Fibroblast of peridontal ligament (primary cell): ENCODE measurements around the gene PPP2R5B.

Experiments
- DNase-seq: peaks from one replicate; pipeline ENCODE4 v3.0.0-alpha.2; 2010; ENCODE audit errors: extremely low read depth

The PPP2R5B gene

GRCh38 chr11:64908766-64909165 lies 15.7 kb upstream of the PPP2R5B start:
- DNase-seq = no peak

GRCh38 chr11:64909653-64910343 lies 14.7 kb upstream of the PPP2R5B start:
- DNase-seq = no peak

- DNase-seq = no peak
Observed at GRCh38 chr11:64910451-64911093, 13.9 kb upstream of the PPP2R5B start.

GRCh38 chr11:64911142-64911541 lies 13.3 kb upstream of the PPP2R5B start:
- DNase-seq = no peak

- DNase-seq = no peak
Observed at GRCh38 chr11:64911689-64912088, 12.8 kb upstream of the PPP2R5B start.

DNA sequence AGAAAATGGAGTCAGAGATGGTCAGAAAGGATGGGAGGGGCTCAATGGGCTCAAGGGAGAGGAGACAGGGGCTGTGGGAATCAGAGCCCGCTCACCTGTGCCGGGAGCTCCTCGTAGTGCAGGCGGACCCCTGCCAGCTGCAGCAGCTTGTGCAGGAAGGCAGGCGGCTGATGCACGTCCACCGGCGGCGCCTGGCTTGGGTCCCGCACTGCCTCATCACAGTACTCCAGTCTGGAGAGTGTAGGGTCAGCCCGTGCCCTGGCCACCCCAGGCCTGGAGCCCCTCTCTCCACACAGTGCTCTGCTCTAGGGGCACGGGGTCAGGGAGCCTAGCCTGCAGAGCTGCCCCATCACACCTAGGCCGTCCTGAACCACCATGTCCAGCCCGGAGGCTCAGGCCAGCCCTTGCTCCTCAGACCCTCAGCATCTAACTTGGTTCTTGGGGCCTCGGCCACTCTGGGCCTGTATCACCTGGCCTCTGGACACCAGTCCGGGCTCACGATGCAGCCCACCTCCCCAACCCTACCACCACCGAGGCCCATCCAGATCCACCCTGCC lies 11.2 kb upstream of the PPP2R5B start:
- DNase-seq = no peak

DNA sequence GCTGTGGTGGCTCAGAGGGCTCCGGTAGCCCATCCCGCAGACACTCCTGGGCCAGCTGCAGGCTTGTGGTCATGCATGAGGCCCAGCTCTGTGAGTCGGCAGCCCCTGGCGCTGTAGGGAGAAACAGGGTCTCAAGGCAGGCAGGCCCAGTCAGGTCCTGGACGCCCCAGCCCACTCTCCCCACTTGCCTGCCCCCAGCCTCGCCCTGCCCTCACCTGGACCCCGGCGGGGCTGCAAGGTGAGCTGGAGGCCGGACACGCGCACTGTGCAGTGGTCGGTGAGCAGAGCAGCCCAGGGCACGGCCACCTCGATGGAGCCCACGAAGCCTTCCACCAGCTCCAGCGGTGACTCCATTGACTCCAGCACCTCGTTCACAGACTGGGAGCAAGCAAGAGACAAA lies 10.4 kb upstream of the PPP2R5B start:
- no peak for DNase-seq

- DNase-seq = no peak
Observed at GRCh38 chr11:64915376-64915887, 9.1 kb upstream of the PPP2R5B start.

DNA sequence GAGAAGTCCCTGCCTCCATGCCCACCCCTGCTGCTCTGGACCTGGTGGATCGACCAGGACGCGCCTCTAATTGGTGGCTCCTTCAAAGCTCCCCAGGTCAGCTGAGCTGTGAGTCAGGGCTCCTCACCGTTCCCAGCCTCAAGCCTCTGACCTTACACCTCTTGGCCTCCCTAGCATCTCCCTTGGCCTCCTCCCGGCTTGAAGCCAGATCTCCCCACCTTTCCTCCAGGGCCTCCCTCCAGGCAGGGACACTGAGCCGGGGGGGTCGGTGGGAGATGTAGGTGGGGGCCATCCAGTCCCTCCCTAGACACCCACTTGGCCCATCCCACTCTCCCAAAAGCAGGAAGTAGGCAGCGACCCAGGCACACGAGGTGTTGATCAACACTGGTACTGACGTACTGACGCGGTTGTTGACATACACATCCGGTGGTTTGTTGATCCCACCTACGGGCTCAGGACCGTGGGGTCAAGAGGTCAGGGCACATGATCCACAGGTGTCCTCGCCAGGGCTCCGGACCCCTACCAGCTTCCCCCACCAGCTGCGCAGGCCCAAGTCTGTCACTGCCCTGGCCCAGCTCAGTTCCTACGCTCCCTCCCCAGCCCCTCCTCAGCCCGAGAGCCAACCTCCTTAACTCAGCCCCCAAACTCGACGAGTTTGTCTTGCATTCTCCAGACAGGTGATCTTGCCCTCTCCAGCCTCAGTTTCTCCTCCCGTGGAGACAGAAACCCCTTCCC lies 8.3 kb upstream of the PPP2R5B start:
- peak; percentile 35 for DNase-seq

- DNase-seq = peak; percentile 99
Observed at GRCh38 chr11:64916775-64917662, 7.5 kb upstream of the PPP2R5B start, which contains the start of gene ATG2A. TSS of gene ATG2A (minus strand) at chr11:64917209. CDS start at chr11:64917135, 74 bp downstream.

- no peak for DNase-seq
Observed at GRCh38 chr11:64917663-64917995, 6.9 kb upstream of the PPP2R5B start.

DNA sequence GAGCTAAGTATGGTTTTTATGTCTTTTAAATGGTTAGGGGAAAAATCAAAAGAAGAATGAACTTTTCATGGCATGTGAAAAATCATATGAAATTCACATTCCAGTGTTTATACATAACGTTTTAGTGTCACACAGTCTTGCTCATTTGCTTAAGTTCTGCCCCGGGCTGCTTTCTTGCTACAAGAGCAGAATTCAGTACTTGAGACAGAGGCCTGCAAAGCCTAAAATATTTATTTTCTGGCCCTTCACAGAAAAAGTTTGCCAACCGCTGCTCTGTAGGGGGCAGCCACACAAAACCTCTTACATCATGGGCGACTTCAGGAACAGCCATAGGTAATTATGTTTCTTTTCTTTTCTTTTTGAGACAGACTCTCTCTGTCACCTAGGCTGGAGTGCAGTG lies 6.5 kb upstream of the PPP2R5B start:
- peak; percentile 76 for DNase-seq

DNA sequence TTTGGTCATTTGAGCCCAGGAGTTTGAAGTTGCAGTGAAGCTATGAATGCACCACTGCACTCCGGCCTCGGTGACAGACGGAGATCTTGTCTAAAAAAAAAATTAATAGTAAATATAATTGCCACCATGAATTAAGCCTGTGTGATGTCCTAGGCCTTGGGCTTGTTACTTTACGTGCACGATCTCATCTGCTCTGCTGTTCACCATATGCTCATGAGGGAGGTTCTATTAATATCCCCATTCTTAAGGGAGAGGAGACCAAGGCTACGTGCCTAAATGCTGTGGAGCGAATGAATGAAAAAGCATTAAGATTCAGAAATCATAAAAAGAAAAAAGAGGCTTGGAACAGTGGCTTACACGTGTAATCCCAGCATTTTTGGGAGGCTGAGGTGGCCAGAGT lies 4.9 kb upstream of the PPP2R5B start:
- DNase-seq = no peak

GRCh38 chr11:64920124-64920523 lies 4.4 kb upstream of the PPP2R5B start:
- DNase-seq = no peak

GRCh38 chr11:64921384-64921783 lies 3.1 kb upstream of the PPP2R5B start:
- no peak for DNase-seq

DNA sequence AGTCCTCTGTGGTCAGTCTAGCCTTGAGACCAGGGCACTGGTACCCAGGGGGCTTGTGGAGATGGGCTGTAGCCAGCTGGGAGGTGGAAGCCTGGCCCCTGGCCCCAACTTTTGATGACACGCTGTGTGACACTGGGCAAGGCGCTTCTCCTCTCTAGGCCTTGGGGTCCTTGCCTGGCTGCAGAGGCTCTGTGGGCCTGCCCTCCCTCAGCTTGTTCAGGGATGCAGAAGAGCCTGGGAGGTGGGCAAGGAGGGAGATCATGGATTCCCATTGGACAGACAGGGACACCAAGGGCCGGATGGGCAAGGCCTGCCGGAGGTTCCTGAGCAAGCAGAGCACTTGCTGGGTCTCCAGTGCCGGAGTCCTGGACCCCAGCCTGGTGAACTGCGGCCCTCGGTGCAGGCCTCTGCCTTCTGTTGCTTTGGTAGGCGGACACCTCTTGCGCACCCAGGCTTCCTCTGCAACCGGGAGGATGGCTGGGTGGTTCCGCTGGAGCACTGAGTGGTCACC lies 1.3 kb upstream of the PPP2R5B start:
- no peak for DNase-seq

- DNase-seq = no peak
Observed at GRCh38 chr11:64924910-64925284, 408 bp downstream of the PPP2R5B start.

GRCh38 chr11:64925536-64926436 lies 1.3 kb downstream of the PPP2R5B start:
- no peak for DNase-seq

DNA sequence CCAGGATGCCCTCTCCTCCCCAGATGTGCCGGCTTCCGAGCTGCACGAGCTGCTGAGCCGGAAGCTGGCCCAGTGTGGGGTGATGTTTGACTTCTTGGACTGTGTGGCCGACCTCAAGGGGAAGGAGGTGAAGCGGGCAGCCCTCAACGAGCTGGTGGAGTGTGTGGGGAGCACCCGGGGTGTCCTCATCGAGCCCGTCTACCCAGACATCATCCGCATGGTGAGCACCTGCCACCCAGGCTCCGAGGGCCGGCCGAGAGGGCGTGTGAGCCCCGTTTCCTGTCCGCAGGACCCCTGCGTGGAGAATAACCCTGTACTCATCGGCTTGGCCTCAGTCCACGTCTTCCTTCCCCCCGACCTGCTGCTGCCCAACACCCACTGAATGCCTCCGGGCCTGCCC lies 2.2 kb downstream of the PPP2R5B start:
- DNase-seq = no peak

DNA sequence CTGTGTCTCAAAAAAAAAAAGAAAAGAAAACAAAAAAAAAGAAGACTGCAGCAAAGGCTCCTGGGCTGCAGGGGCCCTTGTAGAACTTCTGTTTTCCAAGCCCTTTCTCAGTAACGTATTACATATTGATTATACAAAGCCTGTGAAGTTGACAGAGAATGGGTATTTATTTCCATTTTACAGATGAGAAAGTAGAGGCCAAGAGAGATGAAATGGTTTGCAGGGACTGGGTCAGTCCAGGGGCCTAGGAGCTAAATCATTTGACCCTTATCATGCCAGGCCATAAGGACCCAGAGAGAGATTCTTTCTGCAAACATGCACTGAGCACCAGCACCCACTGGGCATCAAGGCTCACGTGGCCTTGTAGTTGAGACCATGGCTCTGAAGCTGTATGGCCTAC lies 4.5 kb downstream of the PPP2R5B start:
- no peak for DNase-seq
